ENCODE measurements around the gene FGF18.

The FGF18 gene

GRCh38 chr5:171426266-171426665, 6.8 kb downstream of the FGF18 start:
- no peak overlapping the region for H3K4me3 ChIP-seq (ENCODE audit: control insufficient read depth, low read depth, low read length)
- no peak for TF ChIP-seq CTCF (conservative IDR thresholded peaks at IDR 0.05; ENCODE audit: control insufficient read depth, insufficient read depth, low read depth, low read length)
- DNase-seq (ENCODE audit: low read depth): no peak

GRCh38 chr5:171426680-171427079, 7.2 kb downstream of the FGF18 start:
- no peak for TF ChIP-seq CTCF (conservative IDR thresholded peaks at IDR 0.05; ENCODE audit: control insufficient read depth, insufficient read depth, low read depth, low read length)
- DNase-seq (ENCODE audit: low read depth): no peak

GRCh38 chr5:171427318-171428167, 8.1 kb downstream of the FGF18 start:
- DNase-seq (ENCODE audit: low read depth): no peak
- TF ChIP-seq CTCF (conservative IDR thresholded peaks at IDR 0.05; ENCODE audit: control insufficient read depth, insufficient read depth, low read depth, low read length): no peak
- no peak overlapping the region for H3K4me3 ChIP-seq (ENCODE audit: control insufficient read depth, low read depth, low read length)

More at GRCh38 chr5:171426680-171427079, 7.2 kb downstream of the FGF18 start:
- no peak overlapping the region for H3K4me3 ChIP-seq (ENCODE audit: control insufficient read depth, low read depth, low read length)

GRCh38 chr5:171428168-171428696, 8.8 kb downstream of the FGF18 start:
- no peak overlapping the region for H3K4me3 ChIP-seq (ENCODE audit: control insufficient read depth, low read depth, low read length)
- no peak for DNase-seq (ENCODE audit: low read depth)
- TF ChIP-seq CTCF (conservative IDR thresholded peaks at IDR 0.05; ENCODE audit: control insufficient read depth, insufficient read depth, low read depth, low read length): no peak

GRCh38 chr5:171428809-171429542, 9.5 kb downstream of the FGF18 start:
- DNase-seq (ENCODE audit: low read depth): no peak
- no peak overlapping the region for H3K4me3 ChIP-seq (ENCODE audit: control insufficient read depth, low read depth, low read length)
- no peak for TF ChIP-seq CTCF (conservative IDR thresholded peaks at IDR 0.05; ENCODE audit: control insufficient read depth, insufficient read depth, low read depth, low read length)

DNA sequence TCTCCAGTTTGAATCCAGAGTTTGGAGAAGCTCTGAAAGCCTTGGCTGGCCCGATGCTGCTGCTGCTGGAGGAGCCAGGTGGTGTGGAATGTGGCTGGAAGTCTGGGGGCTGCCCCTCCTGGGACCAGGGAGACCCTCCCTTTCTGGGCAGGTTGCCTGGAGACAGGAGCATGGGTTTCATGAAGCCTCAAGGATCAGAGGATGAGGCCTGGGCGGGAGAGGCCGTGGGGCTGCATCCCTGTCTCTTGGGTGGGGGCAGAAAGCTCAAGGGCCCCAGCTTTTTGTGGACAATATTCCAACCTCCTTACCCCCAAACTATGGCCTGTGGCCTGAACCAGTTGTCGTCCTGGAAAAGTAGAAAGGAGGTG, 10.1 kb downstream of the FGF18 start:
- no peak for TF ChIP-seq CTCF (conservative IDR thresholded peaks at IDR 0.05; ENCODE audit: control insufficient read depth, insufficient read depth, low read depth, low read length)
- no peak overlapping the region for H3K4me3 ChIP-seq (ENCODE audit: control insufficient read depth, low read depth, low read length)
- no peak for DNase-seq (ENCODE audit: low read depth)
